Measurements from ENCODE around the gene FTSJ1.

GRCh38 chrX:48489296-48489695, 13.3 kb downstream of the FTSJ1 start:
- TF ChIP-seq CTCF (IDR thresholded peaks at IDR 0.05) (no peak), ZNF416 (CRISPR knock-in tag; IDR thresholded peaks at IDR 0.05) (no peak), NR1H2 (CRISPR knock-in tag; IDR thresholded peaks at IDR 0.05) (no peak), FOXJ3 (CRISPR knock-in tag; IDR thresholded peaks at IDR 0.05; ENCODE audit: borderline replicate concordance) (no peak), ATF1 (CRISPR knock-in tag; IDR thresholded peaks at IDR 0.05) (no peak), STAT6 (CRISPR knock-in tag; conservative IDR thresholded peaks at IDR 0.05; ENCODE audit: low read depth) (no peak), ELF4 (CRISPR knock-in tag; IDR thresholded peaks at IDR 0.05; ENCODE audit: low read depth) (no peak), TP53 (CRISPR knock-in tag; IDR thresholded peaks at IDR 0.05) (no peak), JUN (CRISPR knock-in tag; IDR thresholded peaks at IDR 0.05) (no peak), TCF7 (CRISPR knock-in tag; IDR thresholded peaks at IDR 0.05; ENCODE audit: low read depth) (no peak), FOXP4 (CRISPR knock-in tag; IDR thresholded peaks at IDR 0.05) (no peak)

Data from WTC11 (cell line).